Smooth muscle cell (in vitro differentiated cells): ENCODE measurements around the gene SRRM4. TPM values are rescaled to one million over a fixed set of nuclear protein-coding genes. Genes with fewer than 3 reads are reported as not detected.

ENCODE experiments used
- DNase-seq: peaks from one replicate; lab custom pipeline; 2025; ENCODE audit not compliant: unreplicated experiment; lab: John Stamatoyannopoulos, UW
- H2AFZ ChIP-seq: fragments of 200-600 bp; sonication (generic); 2 replicates; pipeline ENCODE4 v1.6.0; 2016; ENCODE audit warnings: antibody characterized with exemption, low read depth, mild to moderate bottlenecking
- H3F3A ChIP-seq: fragments of 200-600 bp; sonication (generic); 2 replicates; pipeline ENCODE4 v1.6.0; 2017; ENCODE audit warnings: antibody characterized with exemption, low read depth
- H3K27ac ChIP-seq: fragments of 200-600 bp; sonication (generic); 2 replicates; pipeline ENCODE4 v1.5.1; 2016; ENCODE audit warnings: low read depth, mild to moderate bottlenecking
- H3K27me3 ChIP-seq: fragments of 200-600 bp; sonication (generic); 2 replicates; pipeline ENCODE4 v1.6.1; 2016; ENCODE audit warnings: low read depth, mild to moderate bottlenecking
- H3K36me3 ChIP-seq: fragments of 200-600 bp; sonication (generic); 2 replicates; pipeline ENCODE4 v1.5.1; 2016; ENCODE audit warnings: low read depth
- H3K4me1 ChIP-seq: fragments of 200-600 bp; sonication (generic); 2 replicates; pipeline ENCODE4 v1.5.1; 2016; ENCODE audit warnings: low read depth
- H3K4me2 ChIP-seq: fragments of 200-600 bp; sonication (generic); 2 replicates; pipeline ENCODE4 v1.6.0; 2016; ENCODE audit warnings: mild to moderate bottlenecking
- H3K4me3 ChIP-seq: fragments of 200-600 bp; sonication (generic); 2 replicates; pipeline ENCODE4 v1.5.1; 2016; ENCODE audit warnings: mild to moderate bottlenecking
- H3K79me2 ChIP-seq: fragments of 200-600 bp; sonication (generic); 2 replicates; pipeline ENCODE4 v1.6.0; 2016; ENCODE audit warnings: low read depth, mild to moderate bottlenecking
- H3K9ac ChIP-seq: fragments of 200-600 bp; sonication (generic); 2 replicates; pipeline ENCODE4 v1.6.0; 2016; ENCODE audit warnings: low read depth
- H3K9me3 ChIP-seq: fragments of 200-600 bp; sonication (generic); replicated peaks from 2 replicates; pipeline ENCODE4 v1.5.1; 2016; ENCODE audit warnings: low read depth
- H4K20me1 ChIP-seq: fragments of 200-600 bp; sonication (generic); 2 replicates; pipeline ENCODE4 v1.6.0; 2016; ENCODE audit warnings: low read depth
- CTCF ChIP-seq: fragments of 200-600 bp; sonication (generic); IDR thresholded peaks from 2 replicates; pipeline ENCODE4 v1.5.1; 2017; ENCODE audit warnings: borderline replicate concordance, mild to moderate bottlenecking, antibody characterized with exemption; ENCODE audit not compliant: insufficient read depth, poor library complexity, severe bottlenecking
- WGBS: methylation state at CpG from one replicate; pipeline ENCODE4 v1.1.7; 2016; ENCODE audit warnings: low lambda C conversion rate; 5-methylcytosine and 5-hydroxymethylcytosine counted together
- polyA plus RNA-seq: library from polyadenylated mRNA; unstranded; fragments of >200 nt; fragmentation: Nextera tagmentation; extraction: Ambion mirVana; gene quantifications from 2 replicates; pipeline ENCODE4 v1.2.1, GENCODE V29; 2016
- total RNA-seq: library from RNA; depleted of rRNA; stranded (reverse); fragments of >200 nt; gene quantifications from 2 replicates; pipeline ENCODE4 v1.2.3, GENCODE V29; 2014

SRRM4 gene
- total and polyA plus RNA-seq, 2 experiments from 2014 or later, result 0.04 TPM; not detected in 1

GRCh38 chr12:119082496-119082895 lies 101.2 kb downstream of the SRRM4 start:
- no peaks in the 10 kb centered on the region for H3K4me1 ChIP-seq
- no peak for DNase-seq
- H3K9ac ChIP-seq, result no peak overlapping the region
- H3K4me2 ChIP-seq, result no peak overlapping the region
- H4K20me1 ChIP-seq, result no peaks in the 10 kb centered on the region
- H3K4me3 ChIP-seq, result no peak overlapping the region
- H2AFZ ChIP-seq, result no peak overlapping the region
- no peak overlapping the region for H3K27ac ChIP-seq
- no peaks in the 10 kb centered on the region for H3K36me3 ChIP-seq
- H3K9me3 ChIP-seq, result no peaks in the 10 kb centered on the region
- TF ChIP-seq CTCF, result no peak
- WGBS, result 71% methylated on average over 4 of the region's 4 CpGs
- H3F3A ChIP-seq, result no peaks in the 10 kb centered on the region
- H3K79me2 ChIP-seq, result no peaks in the 10 kb centered on the region
- peaks cover 88% of the 10 kb centered on the region for H3K27me3 ChIP-seq

- peaks cover 87% of the 10 kb centered on the region for H3K27me3 ChIP-seq
- no peak overlapping the region for H3K4me3 ChIP-seq
- H3K79me2 ChIP-seq, result no peaks in the 10 kb centered on the region
- H3F3A ChIP-seq, result no peaks in the 10 kb centered on the region
- no peaks in the 10 kb centered on the region for H4K20me1 ChIP-seq
- H2AFZ ChIP-seq, result no peak overlapping the region
- peaks cover 29% of the 10 kb centered on the region for H3K4me1 ChIP-seq
- no peak for TF ChIP-seq CTCF
- H3K9ac ChIP-seq, result no peak overlapping the region
- no peak overlapping the region for H3K27ac ChIP-seq
- no peak for DNase-seq
- no peaks in the 10 kb centered on the region for H3K36me3 ChIP-seq
- H3K4me2 ChIP-seq, result no peak overlapping the region
- no peaks in the 10 kb centered on the region for H3K9me3 ChIP-seq
- 55% methylated on average over 10 of the region's 10 CpGs for WGBS
Observed at GRCh38 chr12:119088685-119089379, 107.5 kb downstream of the SRRM4 start.

- Histone ChIP-seq H3K4me1 (peaks cover 29% of the 10 kb centered on the region), H4K20me1 (no peaks in the 10 kb centered on the region), H3K9ac (no peak overlapping the region), H3K4me3 (no peak overlapping the region), H3F3A (no peaks in the 10 kb centered on the region), H3K27ac (no peak overlapping the region), H3K79me2 (no peaks in the 10 kb centered on the region), H2AFZ (no peak overlapping the region), H3K36me3 (no peaks in the 10 kb centered on the region), H3K4me2 (no peak overlapping the region), H3K9me3 (no peaks in the 10 kb centered on the region), H3K27me3 (peaks cover 87% of the 10 kb centered on the region)
- no peak for DNase-seq
- 50% methylated on average over 1 of the region's 1 CpG for WGBS
- no peak for TF ChIP-seq CTCF
Observed at GRCh38 chr12:119089380-119090013, 108.2 kb downstream of the SRRM4 start.
